GM18520 (cell line): ENCODE data around the gene ACTR1B.
"Not testable (repeated sequence)": the region's sequence is repeated elsewhere in the genome, so short reads cannot be mapped to it uniquely, and the experiment has no call there.

Experiments used
- ATAC-seq: cut with Tn5 transposase; IDR thresholded peaks from one replicate; pipeline ENCODE4 v1.9.1; 2021; ENCODE audit not compliant: unreplicated experiment

The ACTR1B gene

GRCh38 chr2:97659256-97660043 lies 4.4 kb downstream of the ACTR1B start:
- no peak for ATAC-seq

GRCh38 chr2:97658691-97659157 lies 5.1 kb downstream of the ACTR1B start:
- ATAC-seq = no peak

GRCh38 chr2:97657986-97658690 lies 5.7 kb downstream of the ACTR1B start:
- no peak for ATAC-seq

- no peak for ATAC-seq
Measured at GRCh38 chr2:97656905-97657587, 6.8 kb downstream of the ACTR1B start.

- no peak for ATAC-seq
Measured at GRCh38 chr2:97656129-97656755, 7.6 kb downstream of the ACTR1B start.

- no peak for ATAC-seq
Measured at GRCh38 chr2:97654791-97655190, 9.1 kb downstream of the ACTR1B start.

- ATAC-seq = no peak
Measured at GRCh38 chr2:97654309-97654708, 9.5 kb downstream of the ACTR1B start.

GRCh38 chr2:97653874-97654273 lies 10.0 kb downstream of the ACTR1B start:
- no peak for ATAC-seq

GRCh38 chr2:97653473-97653872 lies 10.4 kb downstream of the ACTR1B start:
- no peak for ATAC-seq

GRCh38 chr2:97651114-97651513 lies 12.7 kb downstream of the ACTR1B start:
- no peak for ATAC-seq

GRCh38 chr2:97646977-97647376 lies 16.9 kb downstream of the ACTR1B start:
- no peak for ATAC-seq

GRCh38 chr2:97645695-97646629 lies 17.9 kb downstream of the ACTR1B start, which contains the start of gene COX5B:
TSS of gene COX5B (plus strand) at chr2:97646062. CDS start at chr2:97646087, 25 bp downstream.
- ATAC-seq = peak; percentile 84

GRCh38 chr2:97645112-97645694 lies 18.6 kb downstream of the ACTR1B start:
- peak; percentile 5 for ATAC-seq

GRCh38 chr2:97644023-97644717 lies 19.7 kb downstream of the ACTR1B start:
- ATAC-seq = no peak

- not testable (repeated sequence) for ATAC-seq
Measured at GRCh38 chr2:97626049-97626430, 37.8 kb downstream of the ACTR1B start.

- not testable (repeated sequence) for ATAC-seq
Measured at GRCh38 chr2:97625354-97626048, 38.3 kb downstream of the ACTR1B start.

- not testable (repeated sequence) for ATAC-seq
Measured at GRCh38 chr2:97622976-97623375, 40.9 kb downstream of the ACTR1B start.

- not testable (repeated sequence) for ATAC-seq
Measured at GRCh38 chr2:97620492-97620891, 43.4 kb downstream of the ACTR1B start.
